ENCODE results near the gene EML4.

Gene EML4

DNA sequence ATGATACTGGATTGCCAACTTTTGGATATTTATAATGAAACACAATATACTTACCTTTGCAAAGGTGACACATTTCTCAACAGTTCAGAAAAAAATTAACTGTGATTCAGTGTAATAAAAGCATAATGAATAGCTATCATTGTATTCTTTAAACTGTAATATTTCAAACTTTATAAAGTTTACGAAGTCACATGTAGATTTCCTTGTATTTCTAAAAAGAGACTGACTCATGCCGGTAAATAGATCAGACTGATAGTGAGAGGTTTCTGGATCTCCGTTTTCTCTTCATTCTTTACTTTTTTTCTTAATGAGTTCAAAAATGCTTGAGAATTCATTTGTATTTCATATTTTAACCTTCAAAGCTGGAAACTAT, 70.1 kb downstream of the EML4 start:
- DNase-seq (ENCODE audit: extremely low read depth, low read depth): no peak
- TF ChIP-seq, protein P1, sequence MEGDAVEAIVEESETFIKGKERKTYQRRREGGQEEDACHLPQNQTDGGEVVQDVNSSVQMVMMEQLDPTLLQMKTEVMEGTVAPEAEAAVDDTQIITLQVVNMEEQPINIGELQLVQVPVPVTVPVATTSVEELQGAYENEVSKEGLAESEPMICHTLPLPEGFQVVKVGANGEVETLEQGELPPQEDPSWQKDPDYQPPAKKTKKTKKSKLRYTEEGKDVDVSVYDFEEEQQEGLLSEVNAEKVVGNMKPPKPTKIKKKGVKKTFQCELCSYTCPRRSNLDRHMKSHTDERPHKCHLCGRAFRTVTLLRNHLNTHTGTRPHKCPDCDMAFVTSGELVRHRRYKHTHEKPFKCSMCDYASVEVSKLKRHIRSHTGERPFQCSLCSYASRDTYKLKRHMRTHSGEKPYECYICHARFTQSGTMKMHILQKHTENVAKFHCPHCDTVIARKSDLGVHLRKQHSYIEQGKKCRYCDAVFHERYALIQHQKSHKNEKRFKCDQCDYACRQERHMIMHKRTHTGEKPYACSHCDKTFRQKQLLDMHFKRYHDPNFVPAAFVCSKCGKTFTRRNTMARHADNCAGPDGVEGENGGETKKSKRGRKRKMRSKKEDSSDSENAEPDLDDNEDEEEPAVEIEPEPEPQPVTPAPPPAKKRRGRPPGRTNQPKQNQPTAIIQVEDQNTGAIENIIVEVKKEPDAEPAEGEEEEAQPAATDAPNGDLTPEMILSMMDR (IDR thresholded peaks at IDR 0.05; ENCODE audit: low read depth, low read length, missing control alignments): no peak
- H3K4me3 ChIP-seq (replicated peaks; ENCODE audit: low read depth, low read length): no peak overlapping the region

DNA sequence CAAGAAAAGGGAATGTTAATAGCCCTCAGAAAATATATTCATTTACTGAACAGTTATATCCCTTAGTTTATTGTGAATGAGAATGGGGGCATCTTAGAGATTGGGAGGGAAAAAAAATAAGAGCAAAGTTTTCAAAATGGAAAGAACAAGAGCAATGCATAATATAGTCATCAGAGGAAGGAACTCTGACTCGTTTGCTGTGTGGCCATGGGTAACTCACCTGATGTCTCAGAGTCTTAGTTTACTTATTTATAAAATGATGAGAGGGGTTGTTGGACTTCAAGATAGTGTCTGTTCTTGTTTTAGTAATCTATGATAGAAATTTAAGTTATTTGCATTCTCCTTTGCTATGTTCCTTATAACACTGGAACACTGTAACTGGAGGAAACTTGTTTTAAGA, 70.7 kb downstream of the EML4 start:
- no peak for DNase-seq (ENCODE audit: extremely low read depth, low read depth)
- TF ChIP-seq, protein P1 (IDR thresholded peaks at IDR 0.05; ENCODE audit: low read depth, low read length, missing control alignments): no peak

DNA sequence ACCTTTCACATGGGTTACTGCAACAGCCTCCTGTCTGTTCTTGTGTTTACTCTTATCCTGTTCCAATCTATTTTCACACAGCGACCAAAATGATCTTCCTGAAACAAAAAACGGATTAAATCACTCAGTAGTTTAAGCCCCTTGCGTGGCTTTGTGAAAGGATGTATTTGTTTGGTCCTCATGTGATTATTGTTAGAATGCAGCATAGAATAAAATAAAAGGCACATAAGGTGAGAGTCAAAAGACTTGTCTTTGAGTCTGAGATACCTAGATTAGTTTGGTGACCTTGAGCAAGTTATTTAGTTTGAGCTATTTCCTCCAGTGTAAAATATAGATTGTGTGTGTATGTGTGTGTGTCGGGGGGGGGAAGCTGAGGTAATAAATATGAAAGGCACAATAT, 72.4 kb downstream of the EML4 start:
- no peak for DNase-seq (ENCODE audit: extremely low read depth, low read depth)
- no peak overlapping the region for H3K4me3 ChIP-seq (replicated peaks; ENCODE audit: low read depth, low read length)
- TF ChIP-seq, protein P1 (IDR thresholded peaks at IDR 0.05; ENCODE audit: low read depth, low read length, missing control alignments): no peak

More for the DNA sequence above, 70.7 kb downstream of the EML4 start:
- H3K4me3 ChIP-seq (replicated peaks; ENCODE audit: low read depth, low read length): no peak overlapping the region

DNA sequence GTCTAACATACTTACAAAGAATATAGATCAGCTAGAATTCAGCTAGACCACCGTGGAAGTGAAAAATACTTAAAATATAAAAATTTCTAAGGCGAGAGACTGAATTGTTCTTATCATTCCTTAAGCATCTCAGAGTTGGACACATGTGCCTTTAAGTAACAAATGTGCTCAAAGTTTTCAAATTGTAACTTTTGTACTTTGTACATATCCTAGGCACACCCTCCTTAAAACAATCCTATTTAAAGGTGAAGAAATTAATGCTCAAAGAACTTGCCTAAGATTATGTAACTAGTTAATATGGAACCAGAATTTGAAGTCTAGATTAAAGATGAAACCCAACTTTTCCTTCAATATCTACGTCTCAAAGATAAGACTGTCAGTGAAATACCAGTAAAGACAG, 74.1 kb downstream of the EML4 start:
- no peak for DNase-seq (ENCODE audit: extremely low read depth, low read depth)
- TF ChIP-seq, protein P1 (IDR thresholded peaks at IDR 0.05; ENCODE audit: low read depth, low read length, missing control alignments): no peak
- H3K4me3 ChIP-seq (replicated peaks; ENCODE audit: low read depth, low read length): no peak overlapping the region

DNA sequence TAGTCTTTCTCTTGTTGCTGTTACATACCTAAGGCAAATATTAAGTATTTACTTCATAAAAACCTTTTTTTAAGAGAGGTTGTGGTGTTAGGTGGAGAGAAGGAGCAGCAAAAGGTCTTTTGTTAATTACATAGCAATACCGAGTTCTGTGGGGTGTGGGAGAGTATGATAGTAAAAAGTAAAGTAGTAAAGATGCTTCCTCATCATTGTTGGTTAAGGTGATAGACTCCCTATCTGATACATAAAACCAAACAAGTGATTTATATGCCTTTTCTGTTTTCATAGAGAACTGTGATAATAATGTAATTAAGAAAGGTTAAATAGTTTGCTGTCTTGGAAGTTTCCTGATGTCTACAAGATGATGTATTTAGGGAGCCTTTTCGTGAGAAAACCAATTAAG, 75.4 kb downstream of the EML4 start:
- no peak for DNase-seq (ENCODE audit: extremely low read depth, low read depth)

DNA sequence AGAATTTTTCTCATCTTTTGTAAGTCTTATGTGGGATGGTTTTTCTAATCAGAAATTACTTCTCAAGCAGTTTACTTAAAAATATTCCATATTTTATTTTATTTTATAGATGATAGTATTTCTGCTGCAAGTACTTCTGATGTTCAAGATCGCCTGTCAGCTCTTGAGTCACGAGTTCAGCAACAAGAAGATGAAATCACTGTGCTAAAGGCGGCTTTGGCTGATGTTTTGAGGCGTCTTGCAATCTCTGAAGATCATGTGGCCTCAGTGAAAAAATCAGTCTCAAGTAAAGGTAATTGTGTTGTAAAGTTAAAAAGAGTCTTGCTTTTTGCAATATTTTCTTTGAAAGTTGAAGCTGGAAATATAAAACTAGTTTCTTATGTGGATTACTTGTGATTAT, 76.2 kb downstream of the EML4 start:
- H3K4me3 ChIP-seq (replicated peaks; ENCODE audit: low read depth, low read length): no peak overlapping the region
- TF ChIP-seq, protein P1 (IDR thresholded peaks at IDR 0.05; ENCODE audit: low read depth, low read length, missing control alignments): no peak
- DNase-seq (ENCODE audit: extremely low read depth, low read depth): no peak

More for the DNA sequence above, 75.4 kb downstream of the EML4 start:
- TF ChIP-seq, protein P1 (IDR thresholded peaks at IDR 0.05; ENCODE audit: low read depth, low read length, missing control alignments): no peak
- no peak overlapping the region for H3K4me3 ChIP-seq (replicated peaks; ENCODE audit: low read depth, low read length)

DNA sequence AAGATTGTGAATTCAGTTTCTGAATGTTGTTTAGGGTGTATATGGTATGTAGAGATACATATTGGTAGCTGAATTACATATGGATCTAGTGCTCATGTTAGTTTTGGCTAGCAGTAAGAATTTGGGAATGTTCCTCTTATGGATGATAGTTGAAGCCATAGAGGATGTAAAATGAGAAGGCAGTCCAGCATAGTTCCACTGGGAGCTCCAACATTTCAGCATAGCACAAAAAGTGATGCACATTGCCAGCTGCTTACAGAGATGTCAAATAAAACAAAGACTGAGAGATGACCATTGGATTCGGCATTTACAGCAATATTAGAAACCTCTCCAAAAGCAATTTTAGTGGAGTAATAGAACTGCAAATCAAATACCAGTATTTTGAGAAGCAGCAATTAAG, 77.4 kb downstream of the EML4 start:
- TF ChIP-seq, protein P1 (IDR thresholded peaks at IDR 0.05; ENCODE audit: low read depth, low read length, missing control alignments): no peak
- DNase-seq (ENCODE audit: extremely low read depth, low read depth): no peak
- H3K4me3 ChIP-seq (replicated peaks; ENCODE audit: low read depth, low read length): no peak overlapping the region

Data from HFF-Myc (cell line).